ENCODE data around the gene SLC47A1.

SLC47A1 gene

GRCh38 chr17:19534562-19535149, 1.0 kb downstream of the SLC47A1 start:
- TF ChIP-seq SIN3A (IDR thresholded peaks at IDR 0.05; ENCODE audit: borderline replicate concordance, insufficient read depth, low read length): no peak
- no peak for TF ChIP-seq FOXP2 (optimal IDR thresholded peaks at IDR 0.05; ENCODE audit: borderline replicate concordance, extremely low read depth, extremely low read length, insufficient read depth)
- no peak for TF ChIP-seq REST (IDR thresholded peaks at IDR 0.05; ENCODE audit: insufficient read depth in 1 of 2, low read depth in 2 of 2, low read length in 2 of 2)
- TF ChIP-seq POLR2AphosphoS5 (IDR thresholded peaks at IDR 0.05; ENCODE audit: low read depth, low read length): no peak
- no peak for TF ChIP-seq TAF1 (IDR thresholded peaks at IDR 0.05; ENCODE audit: borderline replicate concordance, insufficient read depth, low read length)

GRCh38 chr17:19537111-19537510, 3.5 kb downstream of the SLC47A1 start:
- TF ChIP-seq FOXP2 (optimal IDR thresholded peaks at IDR 0.05; ENCODE audit: borderline replicate concordance, extremely low read depth, extremely low read length, insufficient read depth) (no peak), TAF1 (IDR thresholded peaks at IDR 0.05; ENCODE audit: borderline replicate concordance, insufficient read depth, low read length) (no peak), REST (IDR thresholded peaks at IDR 0.05; ENCODE audit: insufficient read depth in 1 of 2, low read depth in 2 of 2, low read length in 2 of 2) (no peak), POLR2AphosphoS5 (IDR thresholded peaks at IDR 0.05; ENCODE audit: low read depth, low read length) (no peak), SIN3A (IDR thresholded peaks at IDR 0.05; ENCODE audit: borderline replicate concordance, insufficient read depth, low read length) (no peak)

GRCh38 chr17:19538095-19539039, 4.7 kb downstream of the SLC47A1 start:
- no peak for TF ChIP-seq TAF1 (IDR thresholded peaks at IDR 0.05; ENCODE audit: borderline replicate concordance, insufficient read depth, low read length)
- no peak for TF ChIP-seq FOXP2 (optimal IDR thresholded peaks at IDR 0.05; ENCODE audit: borderline replicate concordance, extremely low read depth, extremely low read length, insufficient read depth)
- no peak for TF ChIP-seq SIN3A (IDR thresholded peaks at IDR 0.05; ENCODE audit: borderline replicate concordance, insufficient read depth, low read length)
- TF ChIP-seq REST (IDR thresholded peaks at IDR 0.05; ENCODE audit: insufficient read depth in 1 of 2, low read depth in 2 of 2, low read length in 2 of 2): no peak
- no peak for TF ChIP-seq POLR2AphosphoS5 (IDR thresholded peaks at IDR 0.05; ENCODE audit: low read depth, low read length)

GRCh38 chr17:19539040-19539399, 5.4 kb downstream of the SLC47A1 start:
- TF ChIP-seq TAF1 (IDR thresholded peaks at IDR 0.05; ENCODE audit: borderline replicate concordance, insufficient read depth, low read length) (no peak), FOXP2 (optimal IDR thresholded peaks at IDR 0.05; ENCODE audit: borderline replicate concordance, extremely low read depth, extremely low read length, insufficient read depth) (no peak), SIN3A (IDR thresholded peaks at IDR 0.05; ENCODE audit: borderline replicate concordance, insufficient read depth, low read length) (no peak), POLR2AphosphoS5 (IDR thresholded peaks at IDR 0.05; ENCODE audit: low read depth, low read length) (no peak), REST (IDR thresholded peaks at IDR 0.05; ENCODE audit: insufficient read depth in 1 of 2, low read depth in 2 of 2, low read length in 2 of 2) (no peak)
